ENCODE measurements around the gene SLC38A11.

SLC38A11 gene

GRCh38 chr2:164972216-164972615 is 16.9 kb upstream of the SLC38A11 start:
- no peak for DNase-seq (ENCODE audit: low read depth in 2 of 2, low spot score in 1 of 2)

- no peak for DNase-seq (ENCODE audit: low read depth in 2 of 2, low spot score in 1 of 2)
Observed at GRCh38 chr2:164969909-164970690, 14.8 kb upstream of the SLC38A11 start.

- no peak for DNase-seq (ENCODE audit: low read depth in 2 of 2, low spot score in 1 of 2)
Observed at GRCh38 chr2:164967781-164968228, 12.5 kb upstream of the SLC38A11 start.

GRCh38 chr2:164967361-164967760 is 12.0 kb upstream of the SLC38A11 start:
- DNase-seq (ENCODE audit: low read depth in 2 of 2, low spot score in 1 of 2): no peak

- no peak for DNase-seq (ENCODE audit: low read depth in 2 of 2, low spot score in 1 of 2)
Observed at GRCh38 chr2:164964700-164965099, 9.4 kb upstream of the SLC38A11 start.

GRCh38 chr2:164960159-164960558 is 4.8 kb upstream of the SLC38A11 start:
- no peak for DNase-seq (ENCODE audit: low read depth in 2 of 2, low spot score in 1 of 2)

GRCh38 chr2:164954186-164954585 is 1.1 kb downstream of the SLC38A11 start:
- DNase-seq (ENCODE audit: low read depth in 2 of 2, low spot score in 1 of 2): no peak

- DNase-seq (ENCODE audit: low read depth in 2 of 2, low spot score in 1 of 2): no peak
Observed at GRCh38 chr2:164953279-164953678, 2.0 kb downstream of the SLC38A11 start.

GRCh38 chr2:164952057-164952702 is 3.1 kb downstream of the SLC38A11 start:
- no peak for DNase-seq (ENCODE audit: low read depth in 2 of 2, low spot score in 1 of 2)

GRCh38 chr2:164948540-164948939 is 6.8 kb downstream of the SLC38A11 start:
- no peak for DNase-seq (ENCODE audit: low read depth in 2 of 2, low spot score in 1 of 2)

- DNase-seq (ENCODE audit: low read depth in 2 of 2, low spot score in 1 of 2): no peak
Observed at GRCh38 chr2:164947281-164947680, 8.0 kb downstream of the SLC38A11 start.

- DNase-seq (ENCODE audit: low read depth in 2 of 2, low spot score in 1 of 2): no peak
Observed at GRCh38 chr2:164943289-164943688, 12.0 kb downstream of the SLC38A11 start.

GRCh38 chr2:164937864-164938401 is 17.4 kb downstream of the SLC38A11 start:
- DNase-seq (ENCODE audit: low read depth in 2 of 2, low spot score in 1 of 2): no peak

GRCh38 chr2:164935118-164936101 is 19.9 kb downstream of the SLC38A11 start:
- no peak for DNase-seq (ENCODE audit: low read depth in 2 of 2, low spot score in 1 of 2)

- DNase-seq (ENCODE audit: low read depth in 2 of 2, low spot score in 1 of 2): no peak
Observed at GRCh38 chr2:164934401-164935117, 20.8 kb downstream of the SLC38A11 start.

GRCh38 chr2:164933671-164934189 is 21.6 kb downstream of the SLC38A11 start:
- no peak for DNase-seq (ENCODE audit: low read depth in 2 of 2, low spot score in 1 of 2)

- DNase-seq (ENCODE audit: low read depth in 2 of 2, low spot score in 1 of 2): no peak
Observed at GRCh38 chr2:164932377-164932776, 22.9 kb downstream of the SLC38A11 start.

- DNase-seq (ENCODE audit: low read depth in 2 of 2, low spot score in 1 of 2): no peak
Observed at GRCh38 chr2:164928101-164928673, 27.1 kb downstream of the SLC38A11 start.

- no peak for DNase-seq (ENCODE audit: low read depth in 2 of 2, low spot score in 1 of 2)
Observed at GRCh38 chr2:164922134-164922533, 33.2 kb downstream of the SLC38A11 start.

GRCh38 chr2:164920430-164920829 is 34.9 kb downstream of the SLC38A11 start:
- DNase-seq (ENCODE audit: low read depth in 2 of 2, low spot score in 1 of 2): no peak

Measured in stimulated activated CD8-positive, alpha-beta memory T cell treated with anti-CD3 and anti-CD28 coated beads, Interleukin-4, amount 100 ng/mL, for 1 hour (primary cell).